Fibroblast of skin of abdomen (primary cell): ENCODE results near the gene SNX24.
"Not testable (repeated sequence)": the region's sequence is repeated elsewhere in the genome, so short reads cannot be mapped to it uniquely, and the experiment has no call there.

Experiments
- DNase-seq: peaks from one replicate; pipeline ENCODE4 v3.0.0-alpha.2; 2013

SNX24 gene

DNA sequence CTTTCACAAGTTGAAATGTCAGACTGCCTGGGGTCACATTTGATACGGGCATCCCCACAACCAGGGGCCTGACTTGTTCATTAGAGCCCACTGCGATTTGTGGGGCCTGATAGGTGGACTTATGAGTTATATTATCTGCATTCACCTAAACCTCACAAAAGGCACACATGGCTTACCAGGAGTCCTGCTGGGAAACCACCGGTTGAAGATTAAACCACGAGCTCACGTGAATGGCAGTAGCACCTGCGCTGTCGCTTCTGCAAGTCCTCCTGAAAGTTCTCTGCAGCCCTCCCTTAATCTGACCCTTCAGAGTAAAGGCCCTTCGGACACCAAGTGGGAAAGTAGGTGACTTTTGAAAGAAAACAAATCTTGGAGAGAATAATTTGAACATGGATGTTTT is 122.2 kb downstream of the SNX24 start:
- DNase-seq: no peak

DNA sequence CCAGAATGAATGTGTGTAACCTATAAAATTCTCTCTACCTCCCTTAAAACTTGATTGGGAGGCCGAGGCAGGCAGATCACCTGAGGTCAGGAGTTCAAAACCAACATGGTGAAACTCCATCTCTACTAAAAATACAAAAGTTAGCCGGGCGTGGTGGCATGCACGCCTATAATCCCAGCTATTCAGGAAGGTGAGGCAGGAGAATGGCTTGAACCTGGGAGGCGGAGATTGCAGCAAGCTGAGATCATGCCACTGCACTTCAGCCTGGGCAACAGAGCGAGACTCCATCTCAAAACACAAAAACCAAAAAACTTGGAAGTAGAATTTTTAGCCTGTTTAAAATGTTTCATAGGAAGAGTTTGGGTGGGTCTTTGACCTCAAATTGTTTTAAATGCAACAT is 122.6 kb downstream of the SNX24 start:
- not testable (repeated sequence) for DNase-seq

DNA sequence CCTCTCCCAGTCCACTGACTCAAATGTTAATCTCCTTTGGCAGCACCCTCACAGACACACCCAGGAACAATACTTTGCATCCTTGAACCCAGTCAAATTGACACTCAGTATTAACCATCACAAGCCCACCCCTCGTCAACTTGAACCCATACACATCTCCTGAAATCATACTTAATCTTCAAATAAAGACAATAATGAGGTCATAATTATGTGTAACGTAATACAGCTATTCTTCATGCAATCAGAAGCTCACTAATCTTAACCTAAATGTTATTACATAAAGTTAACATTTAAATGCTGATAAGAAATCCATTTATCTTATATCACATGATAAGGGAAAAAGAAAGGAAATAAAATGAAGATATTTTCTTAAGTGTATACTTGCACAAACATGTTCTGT is 125.9 kb downstream of the SNX24 start:
- no peak for DNase-seq

DNA sequence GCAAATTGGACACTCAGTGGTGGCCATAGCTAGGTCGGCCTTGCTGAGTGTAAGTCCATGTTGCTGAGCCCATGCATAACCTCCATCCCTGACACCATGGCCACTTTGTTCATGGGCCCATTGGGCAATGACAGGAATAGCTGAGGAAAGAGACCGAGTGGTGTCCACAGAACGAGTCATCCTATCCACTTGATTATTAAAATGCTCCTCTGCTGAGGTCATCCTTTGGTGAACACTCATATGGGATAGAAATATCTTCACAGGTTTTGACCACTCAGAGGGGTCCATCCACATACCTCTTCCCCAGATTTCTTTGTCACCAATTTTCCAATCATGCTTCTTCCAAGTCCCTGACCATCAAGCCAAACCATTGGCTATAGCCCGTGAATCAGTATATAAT is 127.5 kb downstream of the SNX24 start:
- peak; percentile 54 for DNase-seq

DNA sequence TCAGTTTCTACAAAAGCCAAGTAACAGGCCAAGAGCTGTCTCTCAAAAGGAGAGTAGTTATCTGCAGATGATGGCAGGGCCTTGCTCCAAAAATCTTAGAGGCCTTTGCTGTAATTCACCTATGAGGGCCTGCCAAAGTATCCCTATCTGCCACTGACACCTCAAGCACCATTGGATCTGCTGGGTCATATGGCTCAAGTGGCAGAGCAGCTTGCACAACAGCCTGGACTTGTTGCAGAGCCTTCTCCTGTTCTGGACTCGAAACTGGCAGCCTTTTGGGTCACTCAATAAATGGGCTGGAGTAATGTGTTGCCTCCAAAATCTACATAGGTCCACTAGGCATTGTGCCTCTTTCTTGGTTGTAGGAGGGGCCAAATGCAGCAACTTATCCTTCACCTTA is 128.3 kb downstream of the SNX24 start:
- not testable (repeated sequence) for DNase-seq

DNA sequence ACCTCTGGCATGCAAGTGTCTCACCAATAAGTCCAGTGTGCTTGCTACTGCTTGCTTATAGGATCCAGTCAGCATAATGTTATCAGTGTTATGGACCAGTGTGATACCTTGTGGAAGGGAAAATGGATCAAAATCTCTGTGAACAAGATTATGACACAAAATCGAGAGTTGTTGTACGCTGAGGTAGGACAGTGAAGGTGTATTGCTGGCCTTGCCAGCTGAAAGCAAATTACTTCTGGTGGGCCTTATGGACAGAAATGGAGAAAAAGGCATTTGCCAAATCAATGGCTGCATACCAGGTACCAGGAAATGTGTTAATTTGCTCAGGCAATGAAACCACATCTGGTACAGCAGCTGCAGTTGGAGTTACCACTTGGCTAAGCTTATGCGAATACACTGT is 128.8 kb downstream of the SNX24 start:
- not testable (repeated sequence) for DNase-seq

DNA sequence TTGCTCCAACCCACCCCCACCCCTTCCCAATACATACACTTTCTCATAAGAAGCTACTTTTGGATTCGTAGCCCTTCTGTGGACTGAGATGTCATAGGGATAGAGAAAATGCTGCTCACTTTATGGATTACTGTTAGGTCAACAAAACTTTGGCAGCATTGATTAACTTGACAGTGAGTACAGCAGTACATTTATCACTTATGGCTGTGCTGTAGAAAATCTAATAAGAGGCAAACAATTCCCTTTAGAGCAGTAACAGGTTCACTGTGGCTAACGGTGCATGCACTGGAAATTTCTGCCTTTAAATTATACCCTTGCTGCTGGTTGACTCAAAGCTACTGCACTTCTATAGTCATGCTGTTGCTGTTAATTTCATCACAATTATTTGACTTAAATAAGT is 131.9 kb downstream of the SNX24 start:
- no peak for DNase-seq

DNA sequence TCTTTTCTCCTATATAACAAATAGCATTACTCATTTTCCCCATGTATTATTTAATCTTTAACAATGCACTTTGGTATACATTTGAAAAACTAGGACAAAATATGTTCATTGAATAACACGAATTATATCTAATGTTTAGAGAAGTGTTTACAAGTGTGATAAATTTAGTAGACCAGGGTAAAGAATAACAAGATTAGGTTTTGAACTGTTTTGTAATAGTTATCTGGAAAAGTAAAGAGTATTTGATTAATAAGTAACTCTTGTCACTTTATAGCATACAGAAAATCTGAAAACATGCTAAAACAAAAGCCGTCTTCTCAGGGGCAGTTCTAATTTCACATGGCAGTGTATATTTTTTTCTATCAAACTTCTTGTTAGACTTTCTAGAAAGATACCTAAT is 132.7 kb downstream of the SNX24 start:
- no peak for DNase-seq

DNA sequence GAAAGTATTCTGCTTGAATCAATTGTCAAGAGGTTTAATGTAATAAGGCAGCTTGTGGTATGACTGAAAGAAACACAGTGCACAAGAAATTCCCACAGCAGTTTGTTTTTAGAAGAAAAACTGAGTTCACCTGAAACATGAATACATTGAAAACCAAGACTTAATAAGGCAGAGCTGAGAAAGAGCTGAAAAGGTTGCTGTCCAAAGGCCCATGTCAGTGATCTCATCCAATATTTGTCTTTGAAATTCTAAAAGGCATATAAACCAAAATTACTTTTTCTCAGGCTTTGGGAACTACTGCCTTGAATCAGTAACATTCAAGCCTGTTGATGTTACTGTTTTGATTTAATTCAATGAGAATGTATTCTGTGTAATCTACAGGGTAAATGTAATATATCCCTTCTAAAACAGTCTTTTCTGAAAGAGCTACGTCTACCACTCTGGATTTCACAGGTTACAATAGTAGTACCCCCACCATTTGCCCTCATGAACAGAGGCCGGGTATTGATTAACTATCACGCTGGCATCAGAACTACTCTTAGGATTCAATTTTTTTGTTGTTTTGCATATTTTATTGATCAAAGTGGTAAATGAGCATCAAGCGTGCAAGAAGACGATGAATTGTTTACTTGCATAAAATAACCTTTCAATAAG is 133.4 kb downstream of the SNX24 start:
- DNase-seq: no peak

DNA sequence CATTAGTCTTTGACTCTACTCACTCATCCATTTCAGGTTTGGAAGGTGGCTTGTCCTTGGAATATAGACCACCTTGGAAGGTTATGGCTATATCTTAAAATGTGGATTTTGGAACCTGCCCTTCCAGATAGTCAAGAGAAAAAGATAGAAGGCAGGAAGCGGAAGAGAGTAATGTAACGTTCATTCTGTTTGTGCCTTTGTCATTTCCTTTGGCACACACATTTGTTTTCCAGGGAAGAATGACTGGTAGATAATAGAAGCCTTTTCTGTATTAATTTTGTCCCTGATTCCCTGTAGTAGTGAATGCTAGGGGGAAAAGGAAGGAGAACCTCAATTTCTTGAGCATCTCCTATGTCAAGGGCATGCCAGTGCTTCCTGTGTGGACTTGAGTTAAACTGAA is 136.4 kb downstream of the SNX24 start:
- no peak for DNase-seq

DNA sequence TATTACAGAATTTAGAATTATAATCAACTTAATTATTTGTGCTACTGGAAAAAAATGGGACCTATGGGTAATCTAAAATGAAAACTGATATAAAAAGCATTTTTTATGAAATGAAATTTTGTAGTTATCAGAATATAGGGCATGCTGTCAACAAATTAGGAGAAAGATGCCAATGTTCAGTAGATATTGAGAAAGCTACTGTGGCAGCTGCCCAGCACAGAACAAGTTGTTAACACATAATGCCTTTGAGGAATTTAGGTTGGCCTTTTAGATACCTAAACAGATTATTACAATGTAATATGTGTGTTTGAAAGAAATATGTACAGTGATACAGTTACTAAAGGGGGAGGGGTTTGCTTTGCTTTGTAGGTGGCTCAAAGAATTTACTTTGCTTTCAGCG is 137.0 kb downstream of the SNX24 start:
- no peak for DNase-seq

DNA sequence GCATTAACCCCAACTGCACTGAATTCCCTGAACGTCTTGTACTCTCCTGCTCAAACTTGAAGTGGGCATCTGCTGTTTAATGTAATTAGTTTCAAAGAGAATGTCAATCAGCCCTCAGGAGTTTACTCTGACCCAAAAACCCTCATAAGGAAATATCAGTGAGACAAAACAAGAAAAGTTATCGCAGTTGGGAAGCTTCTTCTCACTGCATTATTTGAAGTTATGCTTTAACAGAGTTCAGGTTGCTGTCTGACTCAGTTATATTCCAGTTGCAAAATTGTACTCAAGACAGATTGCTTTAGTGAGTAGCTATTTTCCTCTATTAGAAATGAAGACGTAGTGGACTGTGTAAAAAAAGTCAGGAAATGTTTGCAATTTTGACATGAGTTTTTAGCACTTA is 139.0 kb downstream of the SNX24 start:
- no peak for DNase-seq

DNA sequence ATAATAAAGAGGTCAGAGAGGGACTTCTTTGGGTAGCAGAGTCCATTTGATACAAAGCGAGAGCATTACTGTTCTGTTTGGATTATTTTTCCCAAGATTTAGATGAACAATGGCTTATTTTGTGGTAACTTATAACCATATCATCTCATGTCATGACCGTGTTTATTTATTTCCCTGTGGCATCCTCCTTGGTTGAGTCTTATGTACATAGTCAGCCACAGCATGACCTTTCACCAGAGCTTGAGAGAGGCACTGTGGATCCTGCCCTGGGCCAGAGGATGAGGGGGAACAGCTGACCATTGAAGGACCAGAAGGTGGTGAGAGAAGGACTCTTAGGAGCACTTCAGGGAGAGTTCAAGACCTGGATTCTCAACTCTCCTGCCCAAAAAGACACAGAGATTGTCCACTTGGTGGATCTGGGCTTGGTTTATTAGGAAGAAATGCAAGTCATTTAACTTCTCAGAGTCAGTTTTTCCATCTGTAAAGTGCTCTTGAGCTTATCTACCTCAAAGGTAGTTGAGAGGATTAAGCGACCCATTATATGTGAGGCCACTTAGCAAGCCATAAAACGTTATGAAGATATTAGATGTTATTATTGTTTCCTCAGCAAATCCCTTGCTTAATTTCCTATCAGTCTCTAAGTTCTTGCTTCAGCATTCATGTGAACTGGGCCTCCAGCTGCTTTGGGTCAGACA is 139.7 kb downstream of the SNX24 start:
- DNase-seq: no peak

DNA sequence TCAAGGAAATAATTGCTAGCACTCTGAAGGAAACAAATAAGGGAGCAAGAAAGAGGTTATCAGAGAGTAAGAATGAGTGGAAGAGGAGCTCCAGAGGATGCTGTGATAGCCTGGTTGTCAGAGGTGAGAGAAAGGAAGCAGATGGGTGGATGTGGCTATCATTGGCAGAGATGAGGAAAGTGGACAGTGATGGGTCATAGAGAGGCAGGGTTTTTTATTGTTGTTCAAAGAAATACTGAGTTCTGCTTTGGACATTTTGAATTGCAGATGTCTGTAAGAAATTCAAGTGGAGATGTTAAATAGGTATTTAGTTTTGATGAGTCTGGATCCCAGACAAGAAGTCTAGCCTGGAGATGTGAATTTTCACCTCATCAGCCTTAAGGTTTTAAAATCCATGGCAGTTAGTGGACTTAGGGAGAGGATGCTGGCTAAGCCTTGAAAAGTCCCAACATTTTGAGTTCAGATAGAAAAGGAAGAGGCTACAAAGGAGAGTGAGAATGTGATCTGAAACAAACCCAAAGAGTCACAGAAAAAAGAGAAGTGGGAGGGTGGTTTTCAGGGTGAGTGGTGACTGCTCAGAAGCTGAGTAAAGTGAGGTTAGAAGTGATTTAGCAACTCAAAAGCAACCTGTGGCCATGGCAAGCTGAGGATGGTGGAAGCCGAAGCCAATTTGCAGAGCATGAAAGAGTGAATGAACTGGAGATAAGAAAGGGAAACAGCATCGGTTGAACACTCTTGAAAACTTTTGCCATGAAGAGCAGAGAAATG is 140.7 kb downstream of the SNX24 start:
- DNase-seq: no peak

DNA sequence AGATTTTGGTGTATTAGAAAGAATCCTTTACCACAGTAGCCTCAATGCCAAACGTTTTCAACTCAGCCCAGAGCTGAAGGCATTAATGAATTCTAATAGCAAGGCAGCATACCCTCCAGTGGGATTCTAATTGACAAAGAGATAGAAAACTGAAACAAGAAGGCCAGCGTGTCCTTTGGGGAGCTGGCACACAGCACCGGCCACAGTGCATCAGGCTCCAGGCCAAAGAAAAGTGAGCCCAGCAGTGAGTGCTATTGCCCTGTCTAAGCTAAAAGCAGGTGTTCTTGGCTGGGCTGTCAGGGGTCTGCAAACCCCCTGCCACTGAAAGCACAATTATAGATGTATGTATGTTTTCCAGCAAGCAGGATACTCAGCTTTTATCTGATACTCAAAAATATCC is 150.7 kb downstream of the SNX24 start:
- no peak for DNase-seq

DNA sequence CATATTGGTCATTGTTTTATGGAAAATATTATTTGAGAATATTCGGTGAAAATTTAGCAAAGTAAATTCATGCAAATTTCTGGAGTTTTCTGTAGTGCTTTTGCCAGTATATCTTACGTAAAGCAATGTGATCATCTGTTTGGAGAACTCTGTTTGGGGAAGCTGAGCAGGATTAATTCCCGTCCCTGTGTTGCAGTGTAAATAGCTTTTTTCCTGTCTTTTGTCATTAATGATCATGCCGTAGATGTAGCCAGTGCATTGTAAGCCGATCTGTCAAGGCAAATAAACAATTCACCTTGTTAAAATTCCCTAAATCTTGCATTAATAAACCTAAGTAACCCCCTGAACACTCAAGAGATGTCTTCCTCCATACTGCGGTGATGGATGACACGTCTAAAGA is 151.9 kb downstream of the SNX24 start:
- no peak for DNase-seq

DNA sequence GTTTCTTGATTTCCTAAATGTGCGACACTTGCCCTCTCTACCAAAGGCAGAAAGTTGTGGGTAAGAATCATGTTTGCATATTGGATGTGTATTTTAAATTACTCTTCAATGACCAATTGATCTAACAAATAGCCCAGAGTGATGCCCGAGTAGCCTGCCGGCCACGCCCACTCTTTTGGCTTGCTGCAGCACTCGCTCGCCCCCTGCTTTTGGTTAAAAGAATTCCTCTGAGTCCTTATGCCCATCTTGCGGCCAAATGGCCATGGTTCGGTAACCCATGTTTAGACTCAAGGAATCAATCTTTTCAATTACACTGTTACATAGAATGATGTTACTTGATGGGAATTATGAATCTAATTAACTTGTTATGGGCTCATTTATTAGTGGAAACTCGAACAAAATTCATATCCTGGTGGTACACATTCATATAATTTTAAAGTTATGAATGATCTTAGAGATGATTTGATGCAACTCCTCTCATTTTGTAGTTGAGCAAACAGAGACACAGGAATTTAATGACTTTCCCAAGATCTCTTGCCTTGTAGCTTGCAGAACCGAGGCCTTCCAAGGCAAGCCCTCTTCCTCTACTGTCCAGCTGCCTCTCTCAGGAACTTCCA is 154.6 kb downstream of the SNX24 start:
- peak; percentile 43 for DNase-seq

DNA sequence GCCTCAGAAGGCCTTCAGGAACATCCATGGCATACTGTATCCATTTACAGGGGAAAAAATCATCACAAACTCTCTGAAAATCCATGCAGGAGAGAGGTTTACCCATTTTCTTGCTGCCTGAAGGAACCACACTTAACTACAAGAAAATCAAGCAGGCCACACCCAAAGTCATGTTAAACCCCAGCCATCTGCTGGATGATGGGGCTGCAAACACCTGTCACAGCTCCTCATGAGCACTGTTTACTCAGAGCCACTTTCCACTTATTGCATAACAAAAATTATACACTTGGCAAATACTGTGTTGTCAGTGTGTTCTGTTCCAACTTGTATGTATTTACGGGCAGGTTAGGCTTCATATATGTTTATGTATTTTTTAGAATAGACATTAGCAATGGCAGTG is 155.3 kb downstream of the SNX24 start:
- DNase-seq: no peak

DNA sequence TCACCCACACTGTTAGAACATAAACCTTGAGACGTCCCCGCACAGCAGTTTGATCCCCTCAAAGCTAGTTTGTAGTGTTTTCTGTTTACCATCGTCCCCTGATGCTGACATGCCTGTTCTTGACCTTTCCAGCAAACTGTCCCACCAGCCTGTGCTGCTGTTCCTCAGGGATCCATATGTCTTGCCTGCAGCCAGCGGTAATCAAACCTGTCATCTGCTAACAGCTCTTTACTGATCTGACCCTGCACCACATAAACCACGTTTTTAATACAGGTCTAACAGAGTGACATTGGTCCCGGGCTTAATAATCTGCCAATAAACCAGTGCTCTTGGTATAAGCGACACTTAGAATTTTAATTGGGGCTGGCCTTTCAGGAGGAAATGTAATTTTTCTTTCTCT is 156.4 kb downstream of the SNX24 start:
- DNase-seq: no peak

DNA sequence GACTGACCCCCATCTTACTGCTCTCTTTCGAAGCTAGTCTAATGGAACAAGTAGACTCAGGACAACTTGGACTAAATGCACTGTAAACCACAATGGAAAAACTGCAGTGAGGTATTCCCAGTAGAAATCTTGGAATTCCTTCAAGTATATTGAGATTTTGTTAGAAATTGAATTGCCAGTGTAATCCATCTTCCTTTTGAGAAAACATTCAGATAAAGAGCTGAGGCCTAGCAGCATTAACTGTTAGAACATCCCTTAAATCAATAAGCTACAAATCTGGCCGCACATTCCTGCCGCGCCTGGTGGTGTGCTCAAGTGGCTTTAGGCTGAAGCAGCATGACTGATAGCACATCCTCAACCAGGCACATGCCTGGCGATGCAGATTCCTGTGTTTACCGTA is 161.8 kb downstream of the SNX24 start:
- peak; percentile 24 for DNase-seq

DNA sequence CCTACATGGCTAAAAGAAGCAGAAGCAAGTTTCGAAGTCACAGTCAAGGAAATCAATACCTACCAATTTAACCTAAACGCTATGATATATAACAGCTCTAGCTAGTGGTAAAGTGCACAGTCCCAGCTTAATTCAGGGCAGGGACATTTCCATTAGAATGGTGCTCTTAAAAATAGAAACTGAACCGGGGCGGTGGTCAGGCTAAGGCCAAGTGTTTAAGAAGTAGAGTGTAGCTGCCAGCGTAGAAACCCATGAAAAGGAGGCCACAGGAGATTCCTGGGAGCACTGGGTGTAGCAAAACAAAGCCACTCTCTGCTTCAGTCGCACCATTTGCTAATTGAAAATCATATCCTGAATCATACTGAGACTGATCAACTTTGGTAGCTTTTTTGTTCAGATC is 162.3 kb downstream of the SNX24 start:
- no peak for DNase-seq

DNA sequence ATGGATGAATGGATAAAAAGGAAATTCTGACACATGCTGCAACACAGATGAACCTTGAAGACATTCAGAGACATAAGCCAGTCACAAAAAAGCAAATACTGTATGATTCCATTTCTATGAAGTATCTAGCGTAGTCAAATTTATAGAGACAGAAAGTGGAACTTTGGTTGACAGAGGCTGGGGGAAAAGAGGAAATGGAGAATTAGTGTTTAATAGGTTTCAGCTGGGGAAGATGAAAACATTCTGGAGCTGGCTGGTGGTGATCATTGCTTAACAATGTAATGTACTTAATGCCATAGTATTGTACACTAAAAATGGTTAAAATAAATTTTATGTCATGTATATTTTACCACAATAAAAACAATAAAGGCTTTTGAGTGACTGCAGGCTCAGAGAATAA is 166.9 kb downstream of the SNX24 start:
- peak; percentile 66 for DNase-seq

DNA sequence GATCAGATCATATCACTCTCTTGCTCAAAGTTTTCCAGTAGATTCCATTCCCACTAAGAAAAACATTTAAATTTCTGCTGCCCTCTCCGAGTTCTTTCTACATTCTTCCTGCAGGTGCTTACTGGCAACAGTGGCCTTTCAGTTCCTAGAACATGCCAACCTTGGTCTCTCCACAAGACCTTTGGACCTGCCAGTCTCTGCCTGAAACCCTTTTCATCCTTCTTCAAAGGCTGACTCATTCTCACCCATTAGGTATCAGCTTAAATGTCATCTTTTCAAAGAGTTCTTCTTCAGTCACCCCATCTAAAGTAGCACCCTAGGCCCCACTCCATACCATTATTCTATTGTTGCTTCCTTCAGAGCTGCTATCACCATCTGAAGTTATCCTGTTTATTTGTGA is 169.3 kb downstream of the SNX24 start:
- DNase-seq: no peak

DNA sequence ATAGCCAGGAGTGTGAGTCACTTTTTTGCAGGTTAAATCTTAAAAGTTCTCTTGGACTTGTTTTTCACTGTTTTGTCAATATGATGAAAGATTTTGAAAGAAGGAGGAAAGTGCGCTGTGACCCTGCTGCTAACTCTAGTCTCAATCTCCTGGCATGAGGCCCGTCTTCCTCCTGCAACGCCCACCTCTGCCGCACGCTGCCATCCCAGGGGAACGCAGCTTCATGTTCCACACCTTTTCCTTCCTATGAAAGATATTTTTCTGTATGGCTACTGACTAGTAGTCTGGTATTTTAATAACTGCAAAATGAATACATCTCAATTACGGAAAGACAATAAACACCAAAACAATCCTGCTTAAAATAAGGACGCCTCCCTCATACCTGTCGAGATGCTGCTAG is 182.8 kb downstream of the SNX24 start:
- no peak for DNase-seq
